Hepatocyte (in vitro differentiated cells): Measurements from ENCODE around the gene SRGAP2C. TPM values are rescaled to one million over a fixed set of nuclear protein-coding genes. Genes with fewer than 3 reads are reported as not detected.
A peak's percentile ranks its signal among the peaks of the same experiment; 100 is the strongest.
"Not testable (repeated sequence)": the region's sequence is repeated elsewhere in the genome, so short reads cannot be mapped to it uniquely, and the experiment has no call there.

Experiments
- DNase-seq: peaks from one replicate; pipeline ENCODE4 v3.0.0-alpha.2; 2016; ENCODE audit warnings: low spot score
- H2AFZ ChIP-seq: fragments of 200-600 bp; sonication (generic); 2 replicates; pipeline ENCODE4 v1.6.0; 2016; ENCODE audit warnings: antibody characterized with exemption, mild to moderate bottlenecking
- H3K27ac ChIP-seq: fragments of 200-600 bp; sonication (generic); 2 replicates; pipeline ENCODE4 v1.5.1; 2016; ENCODE audit warnings: mild to moderate bottlenecking
- H3K27me3 ChIP-seq: fragments of 200-600 bp; sonication (generic); 2 replicates; pipeline ENCODE4 v1.6.1; 2016
- H3K36me3 ChIP-seq: fragments of 200-600 bp; sonication (generic); replicated peaks from 2 replicates; pipeline ENCODE4 v1.5.1; 2016; ENCODE audit warnings: low read depth; ENCODE audit not compliant: insufficient read depth
- H3K4me1 ChIP-seq: fragments of 200-600 bp; sonication (generic); 2 replicates; pipeline ENCODE4 v1.5.1; 2016; ENCODE audit warnings: mild to moderate bottlenecking, moderate library complexity; ENCODE audit not compliant: insufficient read depth
- H3K4me2 ChIP-seq: fragments of 200-600 bp; sonication (generic); 2 replicates; pipeline ENCODE4 v1.6.0; 2016
- H3K4me3 ChIP-seq: fragments of 200-600 bp; sonication (generic); 2 replicates; pipeline ENCODE4 v1.5.1; 2016; ENCODE audit warnings: mild to moderate bottlenecking
- H3K79me2 ChIP-seq: fragments of 200-600 bp; sonication (generic); 2 replicates; pipeline ENCODE4 v1.6.0; 2017; ENCODE audit warnings: mild to moderate bottlenecking
- H3K9me2 ChIP-seq: fragments of 200-600 bp; sonication (generic); replicated peaks from 2 replicates; pipeline ENCODE4 v1.6.0; 2017; ENCODE audit warnings: mild to moderate bottlenecking; ENCODE audit not compliant: insufficient read depth
- H3K9me3 ChIP-seq: fragments of 200-600 bp; sonication (generic); 2 replicates; pipeline ENCODE4 v1.5.1; 2016; ENCODE audit warnings: low read depth, mild to moderate bottlenecking
- H4K20me1 ChIP-seq: fragments of 200-600 bp; sonication (generic); 2 replicates; pipeline ENCODE4 v1.6.0; 2016; ENCODE audit warnings: mild to moderate bottlenecking; ENCODE audit not compliant: insufficient read depth, poor library complexity, severe bottlenecking
- CTCF ChIP-seq: fragments of 200-600 bp; sonication (generic); IDR thresholded peaks from 2 replicates; pipeline ENCODE4 v1.5.1; 2016; ENCODE audit warnings: antibody characterized with exemption, mild to moderate bottlenecking; ENCODE audit not compliant: poor library complexity
- EZH2 ChIP-seq: fragments of 200-600 bp; sonication (generic); IDR thresholded peaks from 2 replicates; pipeline ENCODE4 v1.6.1; 2016; ENCODE audit warnings: antibody characterized with exemption, mild to moderate bottlenecking, borderline replicate concordance
- EZH2phosphoT487 ChIP-seq: fragments of 200-600 bp; sonication (generic); IDR thresholded peaks from one replicate; pipeline ENCODE4 v1.6.1; 2018; ENCODE audit warnings: antibody characterized with exemption, mild to moderate bottlenecking, low read depth, moderate library complexity; ENCODE audit not compliant: unreplicated experiment, severe bottlenecking
- WGBS: methylation state at CpG from one replicate; pipeline ENCODE4 v1.1.6; 2016; ENCODE audit warnings: low lambda C conversion rate; ENCODE audit errors: missing lambda C conversion rate; 5-methylcytosine and 5-hydroxymethylcytosine counted together
- polyA plus RNA-seq: library from polyadenylated mRNA; unstranded; fragments of >200 nt; fragmentation: Nextera tagmentation; extraction: Ambion mirVana; gene quantifications from 2 replicates; pipeline ENCODE4 v1.2.1, GENCODE V29; 2016
- total RNA-seq: library from RNA; depleted of rRNA; stranded (reverse); fragments of >200 nt; gene quantifications from 2 replicates; pipeline ENCODE4 v1.2.3, GENCODE V29; 2014

The SRGAP2C gene
- total and polyA plus RNA-seq, 2 experiments from 2014 or later: 7.2 to 10.6 TPM

GRCh38 chr1:121418369-121419049 lies 233.7 kb downstream of the SRGAP2C start:
- no peaks in the 10 kb centered on the region for H3K36me3 ChIP-seq
- TF ChIP-seq EZH2phosphoT487 (no peak), EZH2 (no peak), CTCF (no peak)
- WGBS: 24% methylated on average over 11 of the region's 15 CpGs
- DNase-seq: no peak
- H3K27ac ChIP-seq: no peak overlapping the region
- H3K27me3 ChIP-seq: no peaks in the 10 kb centered on the region
- H3K4me2 ChIP-seq: peak overlapping the region; percentile 27
- H3K4me1 ChIP-seq: no peaks in the 10 kb centered on the region
- H3K4me3 ChIP-seq: no peak overlapping the region
- no peaks in the 10 kb centered on the region for H3K79me2 ChIP-seq
- no peak overlapping the region for H2AFZ ChIP-seq
- no peaks in the 10 kb centered on the region for H4K20me1 ChIP-seq
- H3K9me2 ChIP-seq: no peaks in the 10 kb centered on the region
- no peaks in the 10 kb centered on the region for H3K9me3 ChIP-seq

GRCh38 chr1:121419050-121419615 lies 234.4 kb downstream of the SRGAP2C start:
- not testable (repeated sequence) for H3K9me2 ChIP-seq, H4K20me1 ChIP-seq, H2AFZ ChIP-seq, H3K9me3 ChIP-seq, H3K27ac ChIP-seq, H3K4me2 ChIP-seq, DNase-seq, H3K79me2 ChIP-seq, H3K4me1 ChIP-seq, H3K36me3 ChIP-seq, H3K27me3 ChIP-seq, H3K4me3 ChIP-seq
- WGBS: 79% methylated on average over 4 of the region's 4 CpGs

- H3K9me2 ChIP-seq, H3K4me3 ChIP-seq, H4K20me1 ChIP-seq, DNase-seq, H3K4me2 ChIP-seq, H2AFZ ChIP-seq, H3K27ac ChIP-seq, H3K36me3 ChIP-seq, H3K9me3 ChIP-seq, H3K79me2 ChIP-seq, H3K27me3 ChIP-seq, H3K4me1 ChIP-seq: not testable (repeated sequence)
- 77% methylated on average over 3 of the region's 3 CpGs for WGBS
Measured at GRCh38 chr1:121421490-121421889, 236.7 kb downstream of the SRGAP2C start.

- not testable (repeated sequence) for H3K4me1 ChIP-seq, H3K79me2 ChIP-seq, DNase-seq, H3K4me3 ChIP-seq, H3K27ac ChIP-seq, H3K9me2 ChIP-seq, H3K36me3 ChIP-seq, H4K20me1 ChIP-seq, H3K27me3 ChIP-seq, H2AFZ ChIP-seq, H3K4me2 ChIP-seq, H3K9me3 ChIP-seq
- 80% methylated on average over 2 of the region's 2 CpGs for WGBS
Measured at GRCh38 chr1:121423956-121424355, 239.2 kb downstream of the SRGAP2C start.

- not testable (repeated sequence) for H2AFZ ChIP-seq, H3K4me3 ChIP-seq, H3K4me2 ChIP-seq, DNase-seq, H4K20me1 ChIP-seq, H3K27me3 ChIP-seq, H3K4me1 ChIP-seq, H3K79me2 ChIP-seq, H3K36me3 ChIP-seq, H3K27ac ChIP-seq, H3K9me2 ChIP-seq, H3K9me3 ChIP-seq
- WGBS: 92% methylated on average over 2 of the region's 2 CpGs
Measured at GRCh38 chr1:121433517-121433916, 248.7 kb downstream of the SRGAP2C start.

- H3K4me1 ChIP-seq, H3K79me2 ChIP-seq, H3K9me3 ChIP-seq, H3K36me3 ChIP-seq, H4K20me1 ChIP-seq, H2AFZ ChIP-seq, H3K27ac ChIP-seq, H3K4me2 ChIP-seq, H3K9me2 ChIP-seq, H3K4me3 ChIP-seq, DNase-seq, H3K27me3 ChIP-seq: not testable (repeated sequence)
- WGBS: 94% methylated on average over 3 of the region's 3 CpGs
Measured at GRCh38 chr1:121438862-121439261, 254.1 kb downstream of the SRGAP2C start.
